Kidney (tissue), 14 donors: ENCODE results near the gene IPPK. TPM values are rescaled to one million over a fixed set of nuclear protein-coding genes. Genes with fewer than 3 reads are reported as not detected.

Experiments used
- DNase-seq, 5 donors: peaks; one replicate each; pipeline ENCODE4 v3.0.0-alpha.2; 2013 to 2020
- FAIRE-seq: peaks from 2 replicates; lab custom pipeline; 2012; peaks lifted over from hg19 to GRCh38; lab: Jason Lieb, UNC
- H3K27ac ChIP-seq, 2 donors: one replicate each; pipeline ENCODE4 v1.7.0; 2013; ENCODE audit warnings: low read depth in 2 of 2, low read length in 2 of 2, inconsistent platforms in 1 of 2
- H3K27me3 ChIP-seq: one replicate; pipeline ENCODE4 v1.7.1; 2013; ENCODE audit warnings: low read length, inconsistent platforms; ENCODE audit not compliant: control insufficient read depth, insufficient read depth
- H3K36me3 ChIP-seq, 3 donors: one replicate each; pipeline versions ENCODE4 v1.7.0 to v1.7.1; 2013; ENCODE audit warnings: low read length in 3 of 3, control low read depth in 1 of 3, inconsistent platforms in 1 of 3; ENCODE audit not compliant: insufficient read depth in 3 of 3, control insufficient read depth in 2 of 3
- H3K4me1 ChIP-seq, 3 donors: one replicate each; pipeline versions ENCODE4 v1.7.0 to v1.7.1; 2013; ENCODE audit warnings: low read length in 3 of 3, inconsistent platforms in 1 of 3, low read depth in 1 of 3; ENCODE audit not compliant: control insufficient read depth in 2 of 3, insufficient read depth in 2 of 3
- H3K4me3 ChIP-seq, 3 donors: one replicate each; pipeline versions ENCODE4 v1.7.0 to v1.8.1; 2013; ENCODE audit warnings: low read length in 3 of 3, control low read depth in 1 of 3, inconsistent platforms in 1 of 3
- H3K9ac ChIP-seq, 3 donors: one replicate each; pipeline versions ENCODE4 v1.7.0 to v1.7.1; 2013; ENCODE audit warnings: low read length in 3 of 3, control low read depth in 1 of 3, inconsistent platforms in 1 of 3
- H3K9me3 ChIP-seq, 3 donors: one replicate each; pipeline versions ENCODE4 v1.7.0 to v1.7.1; 2013; ENCODE audit warnings: low read length in 3 of 3, control low read depth in 1 of 3, inconsistent platforms in 1 of 3; ENCODE audit not compliant: control insufficient read depth in 2 of 3, insufficient read depth in 1 of 3
- intact Hi-C: fragments of 100-400 bp; cut with DNase I; formaldehyde crosslinking; loops from one replicate; pipeline ENCODE4 v1.11.1; 2022
- polyA plus RNA-seq: library from polyadenylated mRNA; stranded (reverse); fragments of 350-450 nt; fragmentation: Illumina TruSeq; extraction: RNeasy Lipid Tissue Mini Kit (QIAGEN cat#74804); gene quantifications from one replicate; pipeline ENCODE4 v1.2.3, GENCODE V29; 2014; ENCODE audit warnings: low read depth, low replicate concordance; ENCODE audit not compliant: insufficient read depth
- total RNA-seq: library from RNA; stranded (reverse); fragmentation: NEBNext Ultra II Directional; extraction: Animal tissue kit (Norgen Biotek cat#: 25700); gene quantifications from one replicate; pipeline ENCODE4 v1.2.1, GENCODE V29; 2021
- TF ChIP-seq, protein P1 (sequence below): IDR thresholded peaks from 3 replicates; pipeline ENCODE4 v1.5.1; 2012; ENCODE audit warnings: mild to moderate bottlenecking, moderate library complexity, borderline replicate concordance; ENCODE audit not compliant: insufficient read depth; ENCODE audit errors: extremely low read depth
- donor health status: control.
- donor health status: control.
- donor health status: control.
- donor health status: control.
- donor health status: control.
- donor health status: DM: yes; HTN: yes; CAD: no.
- donor health status: Normal renal cell carcinoma (clear cell type).

IPPK gene
- total and polyA plus RNA-seq, 2 donors from 2014 or later = 7.3 to 10.2 TPM

- TF ChIP-seq, protein P1, sequence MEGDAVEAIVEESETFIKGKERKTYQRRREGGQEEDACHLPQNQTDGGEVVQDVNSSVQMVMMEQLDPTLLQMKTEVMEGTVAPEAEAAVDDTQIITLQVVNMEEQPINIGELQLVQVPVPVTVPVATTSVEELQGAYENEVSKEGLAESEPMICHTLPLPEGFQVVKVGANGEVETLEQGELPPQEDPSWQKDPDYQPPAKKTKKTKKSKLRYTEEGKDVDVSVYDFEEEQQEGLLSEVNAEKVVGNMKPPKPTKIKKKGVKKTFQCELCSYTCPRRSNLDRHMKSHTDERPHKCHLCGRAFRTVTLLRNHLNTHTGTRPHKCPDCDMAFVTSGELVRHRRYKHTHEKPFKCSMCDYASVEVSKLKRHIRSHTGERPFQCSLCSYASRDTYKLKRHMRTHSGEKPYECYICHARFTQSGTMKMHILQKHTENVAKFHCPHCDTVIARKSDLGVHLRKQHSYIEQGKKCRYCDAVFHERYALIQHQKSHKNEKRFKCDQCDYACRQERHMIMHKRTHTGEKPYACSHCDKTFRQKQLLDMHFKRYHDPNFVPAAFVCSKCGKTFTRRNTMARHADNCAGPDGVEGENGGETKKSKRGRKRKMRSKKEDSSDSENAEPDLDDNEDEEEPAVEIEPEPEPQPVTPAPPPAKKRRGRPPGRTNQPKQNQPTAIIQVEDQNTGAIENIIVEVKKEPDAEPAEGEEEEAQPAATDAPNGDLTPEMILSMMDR = no peak
Measured at GRCh38 chr9:92710368-92710767, 40.4 kb upstream of the IPPK start.

GRCh38 chr9:92709954-92710353 lies 40.0 kb upstream of the IPPK start:
- Histone ChIP-seq H3K4me1 (no peaks in the 10 kb centered on the region), H3K9me3 (no peaks in the 10 kb centered on the region), H3K27me3 (no peaks in the 10 kb centered on the region), H3K9ac (no peak overlapping the region), H3K36me3 (peaks cover 0 to 34% (median 28%) of the 10 kb centered on the region in 3 donors), H3K27ac (no peak overlapping the region), H3K4me3 (no peak overlapping the region)
- no peak for DNase-seq
- intact Hi-C loops = no loop called here
- TF ChIP-seq, protein P1 = no peak
- FAIRE-seq = no peak

More at GRCh38 chr9:92710368-92710767, 40.4 kb upstream of the IPPK start:
- no peak overlapping the region for H3K4me3 ChIP-seq
- FAIRE-seq (no peak), DNase-seq (no peak)
- H3K9me3 ChIP-seq = no peaks in the 10 kb centered on the region
- no peak overlapping the region for H3K27ac ChIP-seq
- H3K4me1 ChIP-seq = no peaks in the 10 kb centered on the region
- H3K9ac ChIP-seq = no peak overlapping the region
- intact Hi-C loops = no loop called here
- H3K36me3 ChIP-seq = peaks cover 0 to 38% (median 30%) of the 10 kb centered on the region in 3 donors
- H3K27me3 ChIP-seq = no peaks in the 10 kb centered on the region

DNA sequence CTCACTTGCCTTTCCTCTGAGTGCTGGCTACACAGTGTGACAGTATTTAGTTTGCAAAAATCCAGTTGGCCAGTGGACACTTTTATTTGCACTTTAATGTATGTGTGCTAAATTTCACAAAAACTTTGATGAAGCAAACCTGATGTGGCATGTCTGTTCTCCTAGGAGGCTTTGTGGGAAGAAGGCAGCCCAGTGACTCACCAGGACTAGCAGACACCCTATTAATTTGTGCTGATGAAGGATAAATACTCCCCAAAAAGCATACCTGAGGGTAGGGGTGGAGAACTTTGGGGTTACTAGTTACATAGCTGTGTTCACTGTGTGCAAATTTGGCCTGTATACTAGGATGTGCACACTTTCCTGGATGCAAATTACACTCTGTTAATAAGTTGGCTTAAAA lies 39.3 kb upstream of the IPPK start:
- H3K4me3 ChIP-seq = no peak overlapping the region
- no peak overlapping the region for H3K27ac ChIP-seq
- H3K27me3 ChIP-seq = no peaks in the 10 kb centered on the region
- TF ChIP-seq, protein P1 = no peak
- no peak overlapping the region for H3K9ac ChIP-seq
- peaks cover 0 to 27% (median 22%) of the 10 kb centered on the region in 3 donors for H3K36me3 ChIP-seq
- FAIRE-seq (no peak), DNase-seq (no peak)
- H3K9me3 ChIP-seq = no peaks in the 10 kb centered on the region
- intact Hi-C loops = no loop called here
- H3K4me1 ChIP-seq = no peaks in the 10 kb centered on the region

GRCh38 chr9:92707530-92707929 lies 37.6 kb upstream of the IPPK start:
- Histone ChIP-seq H3K9ac (no peak overlapping the region), H3K4me3 (no peak overlapping the region), H3K9me3 (no peaks in the 10 kb centered on the region), H3K27ac (no peak overlapping the region), H3K27me3 (no peaks in the 10 kb centered on the region), H3K4me1 (no peaks in the 10 kb centered on the region), H3K36me3 (peaks cover 0 to 16% (median 14%) of the 10 kb centered on the region in 3 donors)
- TF ChIP-seq, protein P1 = no peak
- FAIRE-seq (no peak), DNase-seq (no peak)
- intact Hi-C loops = no loop called here
